HEK293 (cell line): ENCODE measurements around the gene CDC42BPA.
A peak's percentile ranks its signal among the peaks of the same experiment; 100 is the strongest.

Experiments
- CTCF ChIP-seq: fragments of 450-650 bp; formaldehyde crosslinking; IDR thresholded peaks from 2 replicates; pipeline ENCODE4 v1.5.1; 2016; ENCODE audit warnings: missing biosample characterization, missing genetic modification characterization
- GLIS2 ChIP-seq: fragments of 450-650 bp; formaldehyde crosslinking; IDR thresholded peaks from 2 replicates; pipeline ENCODE4 v1.5.1; 2016; ENCODE audit warnings: missing biosample characterization, missing genetic modification characterization
- INSM2 ChIP-seq: fragments of 450-650 bp; formaldehyde crosslinking; IDR thresholded peaks from 2 replicates; pipeline ENCODE4 v1.5.1; 2016; ENCODE audit warnings: missing biosample characterization, missing genetic modification characterization
- KLF9 ChIP-seq: fragments of 450-650 bp; formaldehyde crosslinking; IDR thresholded peaks from 2 replicates; pipeline ENCODE4 v1.5.1; 2016; ENCODE audit warnings: missing biosample characterization, missing genetic modification characterization, low read depth
- RBAK ChIP-seq: fragments of 450-650 bp; formaldehyde crosslinking; IDR thresholded peaks from 2 replicates; pipeline ENCODE4 v1.5.1; 2016; ENCODE audit warnings: missing biosample characterization, missing genetic modification characterization
- SCRT1 ChIP-seq: fragments of 450-650 bp; formaldehyde crosslinking; IDR thresholded peaks from 2 replicates; pipeline ENCODE4 v1.5.1; 2016; ENCODE audit warnings: missing biosample characterization, missing genetic modification characterization, borderline replicate concordance
- YY1 ChIP-seq: fragments of 450-650 bp; formaldehyde crosslinking; IDR thresholded peaks from 2 replicates; pipeline ENCODE4 v1.5.1; 2018; ENCODE audit warnings: missing biosample characterization, missing genetic modification characterization
- ZBTB21 ChIP-seq: fragments of 450-650 bp; formaldehyde crosslinking; IDR thresholded peaks from 2 replicates; pipeline ENCODE4 v1.5.1; 2017; ENCODE audit warnings: missing biosample characterization, missing genetic modification characterization
- ZEB2 ChIP-seq: fragments of 450-650 bp; formaldehyde crosslinking; IDR thresholded peaks from 2 replicates; pipeline ENCODE4 v1.5.1; 2016; ENCODE audit warnings: missing biosample characterization, missing genetic modification characterization
- ZNF19 ChIP-seq: fragments of 450-650 bp; formaldehyde crosslinking; IDR thresholded peaks from 2 replicates; pipeline ENCODE4; 2016; ENCODE audit warnings: missing biosample characterization, missing genetic modification characterization, low read depth
- ZNF366 ChIP-seq: fragments of 450-650 bp; formaldehyde crosslinking; conservative IDR thresholded peaks from 2 replicates; pipeline ENCODE4 v1.5.1; 2016; ENCODE audit warnings: missing biosample characterization, missing genetic modification characterization
- ZNF529 ChIP-seq: fragments of 450-650 bp; formaldehyde crosslinking; IDR thresholded peaks from 2 replicates; pipeline ENCODE4 v1.5.1; 2017; ENCODE audit warnings: missing genetic modification characterization, missing biosample characterization; ENCODE audit not compliant: insufficient replicate concordance
- ZNF530 ChIP-seq: fragments of 450-650 bp; formaldehyde crosslinking; IDR thresholded peaks from 2 replicates; pipeline ENCODE4 v1.5.1; 2016; ENCODE audit warnings: low read depth, missing biosample characterization, missing genetic modification characterization
- ZNF610 ChIP-seq: fragments of 450-650 bp; formaldehyde crosslinking; IDR thresholded peaks from 2 replicates; pipeline ENCODE4 v1.5.1; 2016; ENCODE audit warnings: missing biosample characterization, missing genetic modification characterization, borderline replicate concordance
- ZNF639 ChIP-seq: fragments of 450-650 bp; formaldehyde crosslinking; IDR thresholded peaks from 2 replicates; pipeline ENCODE4 v1.5.1; 2016; ENCODE audit warnings: missing biosample characterization, missing genetic modification characterization
- ZNF645 ChIP-seq: fragments of 450-650 bp; formaldehyde crosslinking; IDR thresholded peaks from 2 replicates; pipeline ENCODE4; 2016; ENCODE audit warnings: missing biosample characterization, missing genetic modification characterization
- ZNF704 ChIP-seq: fragments of 450-650 bp; formaldehyde crosslinking; IDR thresholded peaks from 2 replicates; pipeline ENCODE4 v1.5.1; 2016; ENCODE audit warnings: missing biosample characterization, missing genetic modification characterization
- ZNF830 ChIP-seq: fragments of 450-650 bp; IDR thresholded peaks from 2 replicates; pipeline ENCODE4 v1.5.0; 2018; ENCODE audit warnings: missing biosample characterization, missing genetic modification characterization, low read depth, mild to moderate bottlenecking, moderate library complexity
- ZSCAN18 ChIP-seq: fragments of 450-650 bp; formaldehyde crosslinking; IDR thresholded peaks from 2 replicates; pipeline ENCODE4 v1.5.1; 2016; ENCODE audit warnings: missing biosample characterization, missing genetic modification characterization
- TF ChIP-seq, protein P1 (sequence below): fragments of 450-650 bp; formaldehyde crosslinking; IDR thresholded peaks from 2 replicates; pipeline ENCODE4 v1.5.1; 2016; ENCODE audit warnings: missing biosample characterization, missing genetic modification characterization
- TF ChIP-seq, protein P2 (sequence below): fragments of 450-650 bp; formaldehyde crosslinking; IDR thresholded peaks from 2 replicates; pipeline ENCODE4 v1.5.1; 2017; ENCODE audit warnings: missing biosample characterization, missing genetic modification characterization
- TF ChIP-seq, protein P3 (sequence below): fragments of 450-650 bp; formaldehyde crosslinking; IDR thresholded peaks from 2 replicates; pipeline ENCODE4 v1.5.1; 2016; ENCODE audit warnings: missing biosample characterization, missing genetic modification characterization

Gene CDC42BPA

GRCh38 chr1:227318016-227318852 is at the start of gene CDC42BPA (continued):
- TF ChIP-seq ZSCAN18 (tag by site-specific recombination) (no peak), RBAK (no peak), ZNF645 (tag by site-specific recombination) (no peak), ZNF366 (tag by site-specific recombination) (peak; percentile 67), GLIS2 (tag by site-specific recombination) (peak; percentile 89), CTCF (tag by site-specific recombination) (no peak), ZNF704 (no peak), INSM2 (tag by site-specific recombination) (no peak), ZBTB21 (tag by site-specific recombination) (no peak), ZNF530 (tag by site-specific recombination) (no peak), ZEB2 (tag by site-specific recombination) (peak; percentile 57; the same call in 1 of the 2 replicates), ZNF19 (tag by site-specific recombination) (no peak), KLF9 (tag by site-specific recombination) (peak; percentile 76; the same call in 1 of the 2 replicates), ZNF529 (tag by site-specific recombination) (no peak), ZNF830 (tag by site-specific recombination) (no peak), ZNF639 (peak; percentile 66; the same call in 1 of the 2 replicates), YY1 (tag by site-specific recombination) (peak; percentile 76), ZNF610 (tag by site-specific recombination) (peak; percentile 52; the same call in 1 of the 2 replicates), SCRT1 (no peak)
- TF ChIP-seq, protein P1, sequence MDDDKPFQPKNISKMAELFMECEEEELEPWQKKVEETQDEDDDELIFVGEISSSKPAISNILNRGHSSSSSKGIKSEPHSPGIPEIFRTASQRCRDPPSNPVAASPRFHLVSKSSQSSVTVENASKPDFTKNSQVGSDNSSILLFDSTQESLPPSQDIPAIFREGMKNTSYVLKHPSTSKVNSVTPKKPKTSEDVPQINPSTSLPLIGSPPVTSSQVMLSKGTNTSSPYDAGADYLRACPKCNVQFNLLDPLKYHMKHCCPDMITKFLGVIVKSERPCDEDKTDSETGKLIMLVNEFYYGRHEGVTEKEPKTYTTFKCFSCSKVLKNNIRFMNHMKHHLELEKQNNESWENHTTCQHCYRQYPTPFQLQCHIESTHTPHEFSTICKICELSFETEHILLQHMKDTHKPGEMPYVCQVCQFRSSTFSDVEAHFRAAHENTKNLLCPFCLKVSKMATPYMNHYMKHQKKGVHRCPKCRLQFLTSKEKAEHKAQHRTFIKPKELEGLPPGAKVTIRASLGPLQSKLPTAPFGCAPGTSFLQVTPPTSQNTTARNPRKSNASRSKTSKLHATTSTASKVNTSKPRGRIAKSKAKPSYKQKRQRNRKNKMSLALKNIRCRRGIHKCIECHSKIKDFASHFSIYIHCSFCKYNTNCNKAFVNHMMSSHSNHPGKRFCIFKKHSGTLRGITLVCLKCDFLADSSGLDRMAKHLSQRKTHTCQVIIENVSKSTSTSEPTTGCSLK: no peak
- TF ChIP-seq, protein P2, sequence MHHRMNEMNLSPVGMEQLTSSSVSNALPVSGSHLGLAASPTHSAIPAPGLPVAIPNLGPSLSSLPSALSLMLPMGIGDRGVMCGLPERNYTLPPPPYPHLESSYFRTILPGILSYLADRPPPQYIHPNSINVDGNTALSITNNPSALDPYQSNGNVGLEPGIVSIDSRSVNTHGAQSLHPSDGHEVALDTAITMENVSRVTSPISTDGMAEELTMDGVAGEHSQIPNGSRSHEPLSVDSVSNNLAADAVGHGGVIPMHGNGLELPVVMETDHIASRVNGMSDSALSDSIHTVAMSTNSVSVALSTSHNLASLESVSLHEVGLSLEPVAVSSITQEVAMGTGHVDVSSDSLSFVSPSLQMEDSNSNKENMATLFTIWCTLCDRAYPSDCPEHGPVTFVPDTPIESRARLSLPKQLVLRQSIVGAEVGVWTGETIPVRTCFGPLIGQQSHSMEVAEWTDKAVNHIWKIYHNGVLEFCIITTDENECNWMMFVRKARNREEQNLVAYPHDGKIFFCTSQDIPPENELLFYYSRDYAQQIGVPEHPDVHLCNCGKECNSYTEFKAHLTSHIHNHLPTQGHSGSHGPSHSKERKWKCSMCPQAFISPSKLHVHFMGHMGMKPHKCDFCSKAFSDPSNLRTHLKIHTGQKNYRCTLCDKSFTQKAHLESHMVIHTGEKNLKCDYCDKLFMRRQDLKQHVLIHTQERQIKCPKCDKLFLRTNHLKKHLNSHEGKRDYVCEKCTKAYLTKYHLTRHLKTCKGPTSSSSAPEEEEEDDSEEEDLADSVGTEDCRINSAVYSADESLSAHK: no peak
- TF ChIP-seq, protein P3, sequence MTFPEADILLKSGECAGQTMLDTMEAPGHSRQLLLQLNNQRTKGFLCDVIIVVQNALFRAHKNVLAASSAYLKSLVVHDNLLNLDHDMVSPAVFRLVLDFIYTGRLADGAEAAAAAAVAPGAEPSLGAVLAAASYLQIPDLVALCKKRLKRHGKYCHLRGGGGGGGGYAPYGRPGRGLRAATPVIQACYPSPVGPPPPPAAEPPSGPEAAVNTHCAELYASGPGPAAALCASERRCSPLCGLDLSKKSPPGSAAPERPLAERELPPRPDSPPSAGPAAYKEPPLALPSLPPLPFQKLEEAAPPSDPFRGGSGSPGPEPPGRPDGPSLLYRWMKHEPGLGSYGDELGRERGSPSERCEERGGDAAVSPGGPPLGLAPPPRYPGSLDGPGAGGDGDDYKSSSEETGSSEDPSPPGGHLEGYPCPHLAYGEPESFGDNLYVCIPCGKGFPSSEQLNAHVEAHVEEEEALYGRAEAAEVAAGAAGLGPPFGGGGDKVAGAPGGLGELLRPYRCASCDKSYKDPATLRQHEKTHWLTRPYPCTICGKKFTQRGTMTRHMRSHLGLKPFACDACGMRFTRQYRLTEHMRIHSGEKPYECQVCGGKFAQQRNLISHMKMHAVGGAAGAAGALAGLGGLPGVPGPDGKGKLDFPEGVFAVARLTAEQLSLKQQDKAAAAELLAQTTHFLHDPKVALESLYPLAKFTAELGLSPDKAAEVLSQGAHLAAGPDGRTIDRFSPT: 0 out of 2 replicates have a peak, but pooled peaks have one; percentile 24
